NCI-H1930 (cell line): ENCODE measurements around the gene MALAT1.
"Not testable (repeated sequence)": the region's sequence is repeated elsewhere in the genome, so short reads cannot be mapped to it uniquely, and the experiment has no call there.

ENCODE experiments used
- DNase-seq, 2 experiments: peaks; one replicate each; lab custom pipeline; 2025; lab: John Stamatoyannopoulos, UW

Gene MALAT1

DNA sequence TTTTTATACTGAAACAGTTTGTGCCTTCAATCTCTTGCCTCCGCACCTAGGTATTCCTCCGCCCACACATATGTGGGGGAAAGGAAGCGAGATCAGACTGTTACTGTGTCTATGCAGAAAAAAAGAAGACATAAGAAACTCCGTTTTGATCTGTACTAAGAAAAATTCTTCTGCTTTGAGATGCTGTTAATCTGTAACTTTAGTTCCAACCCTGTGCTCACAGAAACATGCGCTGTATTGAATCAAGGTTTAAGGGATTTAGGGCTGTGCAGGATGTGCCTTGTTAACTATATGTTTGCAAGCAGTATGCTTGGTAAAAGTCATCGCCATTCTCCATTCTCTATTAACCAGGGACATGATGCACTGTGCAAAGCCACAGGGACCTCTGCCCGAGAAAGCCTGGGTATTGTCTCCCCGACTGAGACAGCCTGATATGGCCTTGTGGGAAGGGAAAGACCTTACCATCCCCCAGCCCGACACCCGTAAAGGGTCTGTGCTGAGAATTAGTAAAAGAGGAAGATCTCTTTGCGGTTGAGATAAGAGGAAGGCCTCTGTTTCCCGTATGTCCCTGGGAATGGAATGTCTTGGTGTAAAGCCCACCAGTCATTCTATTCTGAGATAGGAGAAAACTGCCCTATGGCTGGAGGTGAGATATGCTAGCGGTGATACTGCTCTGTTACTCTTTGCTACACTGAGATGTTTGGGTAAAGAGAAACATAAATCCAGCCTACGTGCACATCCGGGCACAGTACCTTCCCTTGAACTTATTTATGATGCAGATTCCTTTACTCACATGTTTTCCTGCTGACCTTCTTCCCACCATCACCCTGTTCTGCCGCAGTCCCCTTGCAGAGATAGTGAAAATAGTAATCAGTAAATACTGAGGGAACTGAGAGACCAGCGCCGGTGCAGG is 24.1 kb downstream of the MALAT1 start:
- DNase-seq: not testable (repeated sequence)

DNA sequence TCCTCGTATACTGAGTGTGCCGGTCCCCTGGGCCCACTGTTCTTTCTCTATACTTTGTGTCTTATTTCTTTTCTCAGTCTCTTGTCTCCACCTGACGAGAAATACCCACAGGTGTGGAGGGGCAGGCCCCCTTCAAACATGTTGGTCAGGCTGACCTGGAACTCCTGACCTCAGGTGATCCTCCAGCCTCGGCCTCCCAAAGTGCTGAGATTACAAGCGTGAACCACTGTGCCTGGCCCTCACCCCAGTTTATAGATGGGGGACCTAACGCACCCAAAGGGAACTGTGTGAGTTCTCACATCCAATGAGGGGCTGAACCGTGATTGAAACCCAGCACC is 24.8 kb downstream of the MALAT1 start:
- not testable (repeated sequence) for DNase-seq

DNA sequence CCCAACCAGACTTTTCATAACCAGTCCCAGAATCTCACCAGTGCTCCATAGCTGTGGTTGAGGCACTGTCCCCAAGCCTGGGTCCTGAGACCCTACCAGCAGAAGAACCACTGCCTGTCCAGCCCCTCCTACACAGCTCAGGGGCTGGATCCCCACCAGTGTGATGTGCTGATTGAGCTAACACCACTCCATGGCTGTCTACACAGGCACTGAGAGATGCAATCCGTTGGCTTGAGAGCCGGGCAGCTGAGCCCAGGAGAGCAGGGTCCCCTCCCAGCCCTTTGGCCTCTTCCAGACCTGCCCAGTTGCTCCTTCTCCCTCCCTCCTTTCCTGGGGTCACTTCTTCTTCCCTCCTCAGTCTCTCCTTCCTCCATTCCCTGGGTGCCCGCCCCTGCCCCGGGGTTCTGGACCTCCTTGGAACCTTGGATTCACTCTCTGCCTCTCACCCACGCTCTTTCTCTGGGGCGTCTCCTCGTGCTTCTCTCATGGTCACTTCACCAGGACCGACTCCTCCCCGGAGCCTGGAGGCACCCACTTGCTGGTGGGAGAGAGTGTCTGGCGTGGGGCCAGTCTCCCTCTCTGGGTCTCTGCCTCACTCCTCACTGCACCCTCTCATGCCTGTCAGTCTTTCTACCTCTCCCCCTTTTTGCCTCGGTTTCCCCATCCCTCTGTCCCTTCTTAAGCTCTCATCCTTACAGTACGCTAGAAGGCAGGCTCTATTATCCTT is 25.3 kb downstream of the MALAT1 start:
- no peak for DNase-seq

DNA sequence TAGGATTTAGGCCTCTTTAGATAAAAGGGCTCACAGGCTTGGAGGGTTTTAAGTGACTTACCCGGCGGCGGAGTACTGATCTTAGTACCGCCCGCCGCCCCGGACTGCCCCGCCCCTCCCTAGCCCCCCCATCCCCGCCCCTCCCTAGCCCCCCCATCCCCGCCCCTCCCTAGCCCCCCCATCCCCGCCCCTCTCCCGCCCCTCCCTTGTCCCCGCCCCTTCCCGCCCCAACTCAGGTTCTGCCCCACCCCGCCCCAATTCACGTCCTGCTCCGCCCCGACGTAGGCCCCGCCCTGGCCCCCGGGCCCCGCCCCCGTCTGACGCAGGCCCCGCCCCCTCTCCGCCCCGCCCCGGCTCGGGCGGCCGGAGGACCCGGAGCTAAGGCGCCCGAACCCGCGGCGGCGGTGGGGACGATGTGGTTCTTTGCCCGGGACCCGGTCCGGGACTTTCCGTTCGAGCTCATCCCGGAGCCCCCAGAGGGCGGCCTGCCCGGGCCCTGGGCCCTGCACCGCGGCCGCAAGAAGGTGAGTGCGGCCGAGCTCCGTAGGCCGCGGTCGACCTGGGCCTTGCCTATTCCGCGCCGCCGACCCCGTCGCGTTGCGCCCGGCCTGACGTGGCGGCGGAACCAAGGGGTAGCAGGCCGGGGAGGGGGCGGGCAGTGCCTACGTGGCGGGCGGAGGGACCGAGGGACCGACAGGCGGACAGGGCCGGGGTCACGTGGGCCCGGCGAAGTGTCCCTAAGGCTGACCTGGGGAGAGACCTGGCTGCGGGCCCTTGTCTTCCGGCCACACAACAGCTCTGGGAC is 26.1 kb downstream of the MALAT1 start, which contains the start of gene SCYL1:
TSS of gene SCYL1 (plus strand) at position 343 of the 805 bp plus-strand sequence. CDS start at position 414, 71 bp downstream.
- DNase-seq: peak in 1 of 2 experiments; percentile 38

DNA sequence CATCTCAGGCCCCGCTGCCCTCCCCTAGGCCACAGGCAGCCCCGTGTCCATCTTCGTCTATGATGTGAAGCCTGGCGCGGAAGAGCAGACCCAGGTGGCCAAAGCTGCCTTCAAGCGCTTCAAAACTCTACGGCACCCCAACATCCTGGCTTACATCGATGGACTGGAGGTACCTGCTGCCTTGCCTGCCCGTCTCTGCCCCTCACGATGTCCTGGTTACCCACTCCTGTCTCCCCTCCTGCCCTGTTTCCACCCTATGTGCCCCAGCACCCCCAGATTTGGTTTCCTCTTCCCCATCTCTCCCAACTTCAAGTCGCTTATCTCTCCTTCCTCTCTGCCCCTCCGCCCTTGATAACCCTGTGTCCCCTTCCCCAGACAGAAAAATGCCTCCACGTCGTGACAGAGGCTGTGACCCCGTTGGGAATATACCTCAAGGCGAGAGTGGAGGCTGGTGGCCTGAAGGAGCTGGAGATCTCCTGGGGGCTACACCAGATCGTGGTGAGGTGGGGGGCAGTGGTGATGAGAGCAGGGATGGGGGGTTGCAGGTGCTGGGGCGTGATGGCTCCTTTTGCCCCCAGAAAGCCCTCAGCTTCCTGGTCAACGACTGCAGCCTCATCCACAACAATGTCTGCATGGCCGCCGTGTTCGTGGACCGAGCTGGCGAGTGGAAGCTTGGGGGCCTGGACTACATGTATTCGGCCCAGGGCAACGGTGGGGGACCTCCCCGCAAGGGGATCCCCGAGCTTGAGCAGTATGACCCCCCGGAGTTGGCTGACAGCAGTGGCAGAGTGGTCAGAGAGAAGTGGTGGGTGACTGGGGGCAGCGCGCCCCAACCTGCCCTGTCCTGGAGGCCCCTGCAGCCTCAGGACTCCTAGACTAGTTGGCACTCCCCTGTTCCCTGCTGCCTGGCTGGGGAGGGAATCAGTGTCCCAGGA is 27.0 kb downstream of the MALAT1 start:
- DNase-seq: no peak

DNA sequence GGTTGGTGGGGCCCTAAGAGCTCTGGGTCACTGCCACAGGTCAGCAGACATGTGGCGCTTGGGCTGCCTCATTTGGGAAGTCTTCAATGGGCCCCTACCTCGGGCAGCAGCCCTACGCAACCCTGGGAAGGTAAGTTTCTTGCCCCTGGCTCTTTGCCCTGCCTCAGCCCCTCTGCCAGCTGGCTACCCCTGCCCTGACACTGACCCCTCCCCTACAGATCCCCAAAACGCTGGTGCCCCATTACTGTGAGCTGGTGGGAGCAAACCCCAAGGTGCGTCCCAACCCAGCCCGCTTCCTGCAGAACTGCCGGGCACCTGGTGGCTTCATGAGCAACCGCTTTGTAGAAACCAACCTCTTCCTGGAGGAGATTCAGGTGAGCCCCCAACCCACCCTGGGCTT is 27.9 kb downstream of the MALAT1 start:
- DNase-seq: no peak

DNA sequence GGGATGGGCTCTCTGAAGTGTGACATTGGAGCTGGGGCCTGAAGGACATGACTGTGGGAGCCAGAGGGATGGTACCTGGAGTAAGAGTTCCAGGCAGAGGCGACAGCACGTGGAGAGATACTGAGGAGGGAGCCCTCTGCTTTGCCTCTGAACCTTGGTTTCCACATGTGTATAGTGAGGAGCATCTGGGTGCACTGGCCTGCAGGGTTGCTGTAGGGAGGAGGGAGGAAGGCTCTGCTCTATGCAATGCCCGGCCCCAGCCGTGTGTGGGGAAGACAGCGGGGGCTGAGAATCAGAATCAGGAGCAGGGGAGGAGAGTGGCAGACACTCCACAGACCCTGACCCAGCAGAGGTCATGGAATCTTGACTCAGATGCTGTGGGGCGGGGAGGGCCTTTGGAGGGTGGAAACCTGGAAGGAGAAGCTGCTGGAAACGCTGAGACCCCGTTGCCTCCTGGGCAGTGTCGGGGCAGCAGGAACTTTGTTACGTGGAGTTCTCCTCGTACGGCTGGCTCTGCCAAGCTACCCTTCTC is 30.0 kb downstream of the MALAT1 start:
- DNase-seq: no peak

DNA sequence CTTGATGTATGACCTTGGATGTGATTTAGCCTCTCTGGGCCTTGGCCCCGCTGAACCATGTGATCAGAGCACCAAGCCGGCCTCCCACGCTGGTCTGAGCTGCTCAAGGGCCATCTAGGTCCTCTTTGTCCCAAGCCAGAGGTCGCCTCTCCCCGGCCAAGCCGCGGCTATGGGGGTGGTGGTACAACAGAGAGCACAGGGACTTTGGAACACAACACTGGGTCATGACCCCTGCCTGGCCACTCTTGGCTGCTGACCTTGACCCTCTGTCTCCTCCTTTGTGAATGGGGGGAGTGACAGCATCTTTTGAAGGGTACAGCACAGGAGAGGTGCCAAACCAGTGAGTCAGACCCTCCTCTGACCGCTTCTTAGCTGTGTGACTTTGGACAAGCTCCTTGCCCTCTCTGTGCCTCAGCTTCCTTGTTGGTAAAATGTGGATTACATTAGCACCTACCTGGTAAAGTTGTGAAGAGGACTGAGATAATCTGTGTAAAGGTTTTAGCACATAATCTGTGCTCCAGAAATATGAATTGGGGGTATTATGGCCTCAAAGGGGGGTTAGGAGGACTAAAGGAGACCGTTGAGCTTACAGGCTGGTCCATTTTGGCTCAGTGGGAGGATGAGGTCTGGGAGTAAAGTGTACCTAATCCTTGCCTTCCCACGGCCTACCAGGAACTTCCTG is 30.8 kb downstream of the MALAT1 start:
- no peak for DNase-seq

DNA sequence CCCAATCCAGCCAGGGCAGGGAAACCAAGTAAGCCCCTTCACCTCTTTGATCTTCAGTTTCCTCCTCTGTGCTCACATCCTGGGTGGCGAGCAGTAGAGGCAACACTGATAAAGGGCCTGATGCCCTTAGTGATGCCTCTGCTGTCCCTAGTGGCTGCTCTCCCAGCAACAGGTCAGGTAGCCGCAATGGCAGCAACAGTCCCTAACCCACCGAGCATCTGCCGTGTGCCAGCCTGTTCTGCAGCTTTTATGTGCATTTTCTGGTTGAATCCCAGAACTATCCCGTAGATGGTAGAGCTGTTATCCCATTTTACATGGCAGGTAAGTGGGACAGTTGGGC is 31.3 kb downstream of the MALAT1 start:
- no peak for DNase-seq

DNA sequence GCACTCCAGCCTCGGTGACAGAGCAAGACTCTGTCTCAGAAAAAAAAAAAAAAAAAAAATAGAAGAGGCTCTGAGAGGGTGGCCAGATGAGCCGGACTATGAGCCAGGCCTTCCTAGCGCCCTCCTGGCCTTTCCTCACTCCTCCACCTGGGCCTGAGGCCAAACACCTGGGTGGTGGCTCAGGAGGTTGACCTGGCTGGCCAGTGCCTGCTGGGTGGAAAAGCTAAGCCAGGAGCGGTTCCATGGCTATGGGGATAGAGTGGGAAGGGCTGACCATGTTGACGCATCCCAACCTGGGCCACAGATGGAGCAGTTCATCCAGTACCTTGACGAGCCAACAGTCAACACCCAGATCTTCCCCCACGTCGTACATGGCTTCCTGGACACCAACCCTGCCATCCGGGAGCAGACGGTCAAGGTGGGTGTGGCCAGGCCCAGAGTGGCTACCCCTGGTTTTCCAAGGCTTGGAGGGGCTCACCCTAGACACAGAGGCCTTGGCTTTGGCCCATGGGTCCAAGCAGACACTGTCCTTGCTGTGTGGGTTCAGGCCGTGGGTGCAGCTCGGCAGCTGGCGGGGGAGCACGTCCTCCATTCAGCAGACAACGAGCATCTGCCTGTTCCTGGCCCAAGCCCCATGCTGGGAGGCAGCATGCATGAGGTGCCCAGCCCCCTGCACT is 33.7 kb downstream of the MALAT1 start:
- no peak for DNase-seq

DNA sequence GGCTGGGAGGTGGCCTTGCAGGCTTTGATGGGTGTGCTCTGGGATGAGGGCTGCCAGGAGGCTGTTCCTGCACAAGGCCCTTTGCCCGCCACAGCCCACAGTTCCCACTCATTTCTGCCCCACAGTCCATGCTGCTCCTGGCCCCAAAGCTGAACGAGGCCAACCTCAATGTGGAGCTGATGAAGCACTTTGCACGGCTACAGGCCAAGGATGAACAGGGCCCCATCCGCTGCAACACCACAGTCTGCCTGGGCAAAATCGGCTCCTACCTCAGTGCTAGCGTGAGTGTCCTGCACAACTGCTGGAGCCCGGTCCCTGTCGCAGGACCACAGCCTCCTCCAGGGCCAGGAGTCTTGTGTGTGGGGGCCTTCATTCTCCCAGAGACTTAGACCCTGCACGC is 36.3 kb downstream of the MALAT1 start:
- DNase-seq: no peak

DNA sequence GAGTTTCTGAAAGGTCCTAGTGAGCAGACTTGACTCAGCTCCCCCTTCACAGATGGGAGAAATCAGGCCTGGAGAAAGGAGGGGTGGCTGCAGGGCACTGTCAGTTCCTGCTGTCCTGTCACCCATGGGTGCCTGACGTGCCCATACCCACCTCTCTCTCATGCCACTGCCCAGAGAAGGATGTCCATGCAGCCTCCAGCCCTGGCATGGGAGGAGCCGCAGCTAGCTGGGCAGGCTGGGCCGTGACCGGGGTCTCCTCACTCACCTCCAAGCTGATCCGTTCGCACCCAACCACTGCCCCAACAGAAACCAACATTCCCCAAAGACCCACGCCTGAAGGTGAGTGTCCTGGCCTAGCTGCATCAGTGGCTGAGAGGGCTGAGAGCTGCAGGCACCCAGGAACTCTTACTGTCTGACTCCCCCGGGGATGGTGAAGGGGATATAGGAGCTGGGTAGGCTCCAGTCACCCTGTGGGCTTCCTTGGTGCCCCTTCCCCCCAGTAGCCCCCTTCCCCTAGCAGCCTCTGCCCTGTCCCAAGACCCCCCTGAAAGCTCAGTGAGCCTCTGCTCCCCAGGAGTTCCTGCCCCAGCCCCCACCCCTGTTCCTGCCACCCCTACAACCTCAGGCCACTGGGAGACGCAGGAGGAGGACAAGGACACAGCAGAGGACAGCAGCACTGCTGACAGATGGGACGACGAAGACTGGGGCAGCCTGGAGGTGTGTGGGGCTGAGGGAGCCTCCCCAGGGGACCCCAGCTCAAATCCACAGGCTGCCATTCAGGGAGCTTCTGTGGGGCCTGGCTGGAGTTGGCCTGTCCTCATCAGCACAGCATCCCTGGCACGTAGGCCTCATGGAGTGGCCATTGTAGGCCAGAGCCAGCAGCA is 37.8 kb downstream of the MALAT1 start:
- DNase-seq: no peak

DNA sequence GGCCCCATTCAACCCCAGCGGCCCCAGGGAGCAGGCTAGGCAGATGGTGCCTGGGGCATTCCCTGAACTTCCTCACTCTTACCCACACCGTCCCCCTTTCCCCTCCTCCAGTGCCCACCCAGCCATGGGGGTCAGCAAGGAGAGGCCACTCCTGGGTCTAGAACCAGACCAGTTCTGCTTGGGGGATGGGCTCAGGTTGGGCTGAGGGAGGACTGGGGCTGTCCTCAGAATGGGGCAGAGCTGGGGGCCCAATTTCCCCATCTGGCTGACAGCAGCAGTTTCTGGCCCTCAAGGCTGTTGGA is 38.4 kb downstream of the MALAT1 start:
- no peak for DNase-seq

DNA sequence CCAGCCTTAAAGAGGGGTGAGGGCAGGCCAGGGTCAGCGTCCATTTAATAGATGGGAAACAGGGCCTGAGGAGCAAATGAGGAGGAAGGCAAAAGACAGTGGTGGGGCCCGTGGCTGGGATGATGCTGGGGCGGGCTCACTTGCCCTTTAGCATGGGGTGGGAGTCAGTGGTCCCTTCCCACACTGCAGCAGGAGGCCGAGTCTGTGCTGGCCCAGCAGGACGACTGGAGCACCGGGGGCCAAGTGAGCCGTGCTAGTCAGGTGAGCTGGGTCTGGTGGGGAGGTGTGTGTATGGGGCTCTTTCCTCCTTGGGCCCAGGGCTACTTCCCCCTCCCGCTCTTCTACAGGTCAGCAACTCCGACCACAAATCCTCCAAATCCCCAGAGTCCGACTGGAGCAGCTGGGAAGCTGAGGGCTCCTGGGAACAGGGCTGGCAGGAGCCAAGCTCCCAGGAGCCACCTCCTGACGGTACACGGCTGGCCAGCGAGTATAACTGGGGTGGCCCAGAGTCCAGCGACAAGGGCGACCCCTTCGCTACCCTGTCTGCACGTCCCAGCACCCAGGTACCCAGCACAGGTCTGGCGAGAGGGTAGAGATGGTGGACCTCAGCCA is 38.9 kb downstream of the MALAT1 start:
- no peak for DNase-seq

DNA sequence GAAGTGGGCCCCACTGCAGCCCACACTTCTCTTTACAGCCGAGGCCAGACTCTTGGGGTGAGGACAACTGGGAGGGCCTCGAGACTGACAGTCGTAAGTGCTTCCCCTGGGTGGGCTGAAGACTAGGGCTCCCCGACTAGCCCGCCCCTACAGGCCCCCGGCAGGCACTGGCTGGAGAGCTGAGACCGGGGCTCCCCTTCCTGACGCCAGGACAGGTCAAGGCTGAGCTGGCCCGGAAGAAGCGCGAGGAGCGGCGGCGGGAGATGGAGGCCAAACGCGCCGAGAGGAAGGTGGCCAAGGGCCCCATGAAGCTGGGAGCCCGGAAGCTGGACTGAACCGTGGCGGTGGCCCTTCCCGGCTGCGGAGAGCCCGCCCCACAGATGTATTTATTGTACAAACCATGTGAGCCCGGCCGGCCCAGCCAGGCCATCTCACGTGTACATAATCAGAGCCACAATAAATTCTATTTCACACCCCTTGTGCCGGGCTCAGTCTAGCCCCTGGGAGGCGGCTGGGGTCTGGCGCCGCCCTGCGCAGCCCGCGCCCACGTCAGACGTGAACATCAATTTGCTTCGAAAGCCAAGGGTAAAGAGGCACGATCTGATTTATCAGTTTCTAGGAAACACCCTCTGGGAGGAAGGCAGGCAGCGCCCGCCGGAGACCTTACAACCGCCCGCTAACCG is 39.5 kb downstream of the MALAT1 start:
- DNase-seq: no peak

DNA sequence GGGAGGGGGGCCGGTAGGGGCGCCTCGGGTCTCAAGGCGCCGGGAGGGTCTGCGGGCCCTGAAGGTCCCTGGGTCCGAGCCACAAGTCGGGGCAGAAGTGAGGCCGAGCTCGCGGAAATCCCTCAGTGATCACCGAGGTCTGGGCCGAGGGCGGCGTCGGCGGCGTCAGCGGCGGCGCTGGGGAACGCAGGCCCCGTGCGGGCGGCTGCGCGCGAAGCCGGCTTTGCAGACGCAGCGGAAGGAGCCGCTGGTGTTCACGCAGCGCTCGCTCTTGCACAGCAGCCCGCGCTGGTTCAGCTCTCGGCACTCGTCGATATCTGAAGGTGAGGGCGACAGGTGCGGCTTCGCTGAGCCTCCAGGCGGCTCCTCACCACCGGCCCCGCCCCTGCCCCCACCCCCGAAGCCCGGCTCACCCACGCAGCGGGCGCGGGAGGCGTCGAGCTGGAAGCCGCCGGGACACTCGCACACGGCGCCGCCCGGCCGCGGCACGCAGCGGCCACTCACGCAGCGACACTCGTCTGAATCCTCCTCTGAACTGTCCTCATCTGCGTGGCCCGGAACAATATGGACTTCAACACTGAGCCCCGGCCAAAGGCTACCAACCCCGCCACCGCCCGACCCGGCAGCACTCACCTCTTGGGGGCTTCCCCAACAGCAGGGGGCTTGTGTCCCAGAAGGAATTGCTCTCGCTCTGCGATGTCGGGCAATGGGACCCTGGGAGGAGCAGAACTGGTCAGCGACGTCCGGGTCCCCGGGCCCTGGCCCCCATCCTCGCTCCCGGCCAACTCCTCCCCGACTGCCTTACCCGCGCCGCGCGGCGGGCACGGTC is 40.3 kb downstream of the MALAT1 start:
- no peak for DNase-seq

DNA sequence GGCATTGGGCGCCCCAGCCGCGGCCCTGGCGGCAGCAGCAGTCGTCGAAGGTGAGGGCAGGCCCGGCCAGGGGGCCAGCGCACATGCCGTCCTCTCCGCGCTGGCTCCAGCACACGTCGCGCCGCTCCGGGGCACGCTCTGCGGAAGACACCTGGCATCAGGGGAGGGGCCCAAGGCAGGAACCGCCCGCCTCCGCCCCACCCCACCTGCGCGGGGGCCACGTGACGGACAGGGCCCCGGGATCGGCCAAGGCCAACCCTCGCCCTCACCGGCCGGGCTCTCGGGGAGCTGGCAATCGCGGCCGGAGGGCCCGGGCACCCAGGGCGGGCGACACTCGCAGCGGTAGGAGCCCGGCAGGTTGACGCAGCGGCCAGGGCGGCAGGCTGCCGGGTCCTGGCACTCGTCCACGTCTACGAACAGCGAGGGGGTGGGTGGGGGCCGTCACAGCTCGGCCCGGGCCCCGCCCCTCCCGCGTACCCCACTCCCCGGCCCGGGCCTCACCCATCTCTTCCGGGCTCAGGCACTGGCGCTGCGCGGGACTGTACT is 41.0 kb downstream of the MALAT1 start:
- DNase-seq: no peak
